GM18873 (cell line): ENCODE data around the gene MAB21L4.
"Not testable (repeated sequence)": the region's sequence is repeated elsewhere in the genome, so short reads cannot be mapped to it uniquely, and the experiment has no call there.

ENCODE experiments used
- ATAC-seq: cut with Tn5 transposase; IDR thresholded peaks from one replicate; pipeline ENCODE4 v1.9.1; 2021; ENCODE audit warnings: mild to moderate bottlenecking, moderate library complexity, moderate number of reproducible peaks; ENCODE audit not compliant: unreplicated experiment, low FRiP score

MAB21L4 gene

GRCh38 chr2:240846309-240846708 lies 49.6 kb downstream of the MAB21L4 start:
- not testable (repeated sequence) for ATAC-seq

- no peak for ATAC-seq
Measured at GRCh38 chr2:240840435-240841060, 55.4 kb downstream of the MAB21L4 start.

GRCh38 chr2:240839152-240840143 lies 56.5 kb downstream of the MAB21L4 start:
- ATAC-seq, result no peak

GRCh38 chr2:240837621-240838020 lies 58.3 kb downstream of the MAB21L4 start:
- ATAC-seq, result no peak

GRCh38 chr2:240836781-240837467 lies 59.0 kb downstream of the MAB21L4 start:
- ATAC-seq, result no peak
